HEK293 (cell line): ENCODE results near the gene IL17C.

Source experiments
- CTCF ChIA-PET: fragments of 350-600 bp; formaldehyde crosslinking; extraction: SDS; loops from one replicate; lab custom pipeline; 2021; ENCODE audit warnings: antibody characterized with exemption; lab: Yijun Ruan, JAX
- POLR2A ChIA-PET: fragments of 300-600 bp; formaldehyde crosslinking; extraction: SDS; loops from one replicate; lab custom pipeline; 2020; ENCODE audit warnings: antibody characterized with exemption, inconsistent platforms; lab: Yijun Ruan, JAX
- H3K27ac ChIP-seq: fragments of 200-500 bp; sonication (Bioruptor generic); 2 replicates; pipeline ENCODE4 v1.5.1; 2014; ENCODE audit warnings: low read depth, low read length, control low read depth, inconsistent platforms; ENCODE audit errors: extremely low read depth
- H3K36me3 ChIP-seq, 2 experiments: fragments of 200-500 bp in 1 of 2; sonication (Bioruptor generic) in 1 of 2; 1 replicate in 1 of 2; 2 replicates in 1 of 2; pipeline ENCODE4 v1.5.1; 2014 to 2017; ENCODE audit warnings: inconsistent platforms in 2 of 2, low read length in 2 of 2; ENCODE audit not compliant: control insufficient read depth in 2 of 2, insufficient read depth in 1 of 2
- H3K4me1 ChIP-seq: fragments of 200-500 bp; sonication (Bioruptor generic); 2 replicates; pipeline ENCODE4 v1.5.1; 2014; ENCODE audit warnings: mild to moderate bottlenecking, low read length, inconsistent platforms; ENCODE audit not compliant: control insufficient read depth, insufficient read depth
- H3K4me3 ChIP-seq: 2 replicates; pipeline ENCODE4 v1.5.1; 2011; ENCODE audit warnings: low read depth, mild to moderate bottlenecking, control low read depth, low read length, moderate library complexity
- H3K9me3 ChIP-seq: fragments of 200-500 bp; sonication (Bioruptor generic); 2 replicates; pipeline ENCODE4 v1.5.1; 2014; ENCODE audit warnings: low read depth, low read length, inconsistent platforms; ENCODE audit not compliant: control insufficient read depth, insufficient read depth
- ELK4 ChIP-seq: IDR thresholded peaks from 2 replicates; pipeline ENCODE4 v1.6.1; 2011; ENCODE audit warnings: mild to moderate bottlenecking, low read depth, low read length, borderline replicate concordance
- HOXD13 ChIP-seq: sonication (generic); formaldehyde crosslinking; IDR thresholded peaks from 2 replicates; pipeline ENCODE4 v1.8.0; 2022; ENCODE audit warnings: missing genetic modification reagents, borderline replicate concordance
- IKZF3 ChIP-seq: fragments of 450-650 bp; IDR thresholded peaks from 2 replicates; pipeline ENCODE4 v1.5.0; 2018; ENCODE audit warnings: missing biosample characterization, mild to moderate bottlenecking, missing genetic modification characterization, moderate library complexity
- PRDM4 ChIP-seq: fragments of 450-650 bp; formaldehyde crosslinking; IDR thresholded peaks from 2 replicates; pipeline ENCODE4 v1.5.1; 2017; ENCODE audit warnings: missing biosample characterization, missing genetic modification characterization
- ZBTB1 ChIP-seq: fragments of 450-650 bp; formaldehyde crosslinking; IDR thresholded peaks from 2 replicates; pipeline ENCODE4 v1.5.1; 2016; ENCODE audit warnings: missing biosample characterization, missing genetic modification characterization
- ZBTB10 ChIP-seq: fragments of 450-650 bp; formaldehyde crosslinking; IDR thresholded peaks from 2 replicates; pipeline ENCODE4 v1.5.1; 2016; ENCODE audit warnings: missing biosample characterization, missing genetic modification characterization
- ZNF169 ChIP-seq: fragments of 450-650 bp; formaldehyde crosslinking; IDR thresholded peaks from 2 replicates; pipeline ENCODE4 v1.5.1; 2016; ENCODE audit warnings: missing biosample characterization, missing genetic modification characterization
- ZNF214 ChIP-seq: fragments of 450-650 bp; formaldehyde crosslinking; IDR thresholded peaks from 2 replicates; pipeline ENCODE4 v1.5.1; 2017; ENCODE audit warnings: missing biosample characterization, mild to moderate bottlenecking, missing genetic modification characterization, borderline replicate concordance
- ZNF221 ChIP-seq: fragments of 450-650 bp; formaldehyde crosslinking; IDR thresholded peaks from 2 replicates; pipeline ENCODE4 v1.5.1; 2017; ENCODE audit warnings: missing biosample characterization, missing genetic modification characterization, borderline replicate concordance
- ZNF223 ChIP-seq: fragments of 450-650 bp; formaldehyde crosslinking; IDR thresholded peaks from 2 replicates; pipeline ENCODE4 v1.5.1; 2016; ENCODE audit warnings: missing biosample characterization, missing genetic modification characterization
- ZNF239 ChIP-seq: fragments of 450-650 bp; formaldehyde crosslinking; IDR thresholded peaks from 2 replicates; pipeline ENCODE4 v1.5.1; 2016; ENCODE audit warnings: missing biosample characterization, missing genetic modification characterization
- ZNF248 ChIP-seq: fragments of 450-650 bp; formaldehyde crosslinking; IDR thresholded peaks from 2 replicates; pipeline ENCODE4 v1.5.1; 2017; ENCODE audit warnings: missing biosample characterization, missing genetic modification characterization
- ZNF354C ChIP-seq: fragments of 450-650 bp; formaldehyde crosslinking; IDR thresholded peaks from 2 replicates; pipeline ENCODE4 v1.5.1; 2016; ENCODE audit warnings: missing biosample characterization, missing genetic modification characterization, low read depth, borderline replicate concordance
- ZNF398 ChIP-seq: fragments of 450-650 bp; formaldehyde crosslinking; IDR thresholded peaks from 2 replicates; pipeline ENCODE4 v1.5.1; 2017; ENCODE audit warnings: missing biosample characterization, missing genetic modification characterization
- ZNF560 ChIP-seq: fragments of 450-650 bp; formaldehyde crosslinking; IDR thresholded peaks from 2 replicates; pipeline ENCODE4 v1.5.1; 2017; ENCODE audit warnings: missing biosample characterization, missing genetic modification characterization, borderline replicate concordance
- ZNF658 ChIP-seq: fragments of 450-650 bp; formaldehyde crosslinking; IDR thresholded peaks from 2 replicates; pipeline ENCODE4; 2016; ENCODE audit warnings: missing biosample characterization, missing genetic modification characterization
- ZNF660 ChIP-seq: fragments of 450-650 bp; IDR thresholded peaks from 2 replicates; pipeline ENCODE4 v1.5.1; 2018; ENCODE audit warnings: missing biosample characterization, mild to moderate bottlenecking, missing genetic modification characterization
- ZNF692 ChIP-seq: fragments of 450-650 bp; formaldehyde crosslinking; IDR thresholded peaks from 2 replicates; pipeline ENCODE4 v1.5.1; 2016; ENCODE audit warnings: missing biosample characterization, missing genetic modification characterization
- ZSCAN5A ChIP-seq: fragments of 450-650 bp; formaldehyde crosslinking; IDR thresholded peaks from 2 replicates; pipeline ENCODE4 v1.5.1; 2016; ENCODE audit warnings: missing biosample characterization, missing genetic modification characterization

Gene IL17C

GRCh38 chr16:88684569-88685155, 46.3 kb downstream of the IL17C start:
- H3K27ac ChIP-seq, result no peak overlapping the region
- H3K9me3 ChIP-seq, result no peaks in the 10 kb centered on the region
- CTCF ChIA-PET, result interaction anchor here (0.7 to 1.4 kb wide), 4 partner anchors 17 to 313 kb away, joined by 3 to 4 read pairs (median 3); no protein-coding TSS in a partner anchor
- POLR2A ChIA-PET, result no interaction called here
- no peak for TF ChIP-seq ZNF658 (tag by site-specific recombination)
- no peak for TF ChIP-seq ZBTB10 (tag by site-specific recombination)
- TF ChIP-seq ZNF354C (tag by site-specific recombination), result no peak
- TF ChIP-seq ZNF221 (tag by site-specific recombination), result no peak
- no peak for TF ChIP-seq ZNF214 (tag by site-specific recombination)
- TF ChIP-seq IKZF3 (tag by site-specific recombination), result no peak
- TF ChIP-seq ZSCAN5A, result no peak
- H3K4me1 ChIP-seq, result peaks cover 9% of the 10 kb centered on the region; the same call in 1 of the 2 replicates
- no peaks in the 10 kb centered on the region for H3K36me3 ChIP-seq
- no peak overlapping the region for H3K4me3 ChIP-seq

GRCh38 chr16:88685156-88686061, 47.0 kb downstream of the IL17C start:
- H3K36me3 ChIP-seq, result no peaks in the 10 kb centered on the region
- peaks cover 9% of the 10 kb centered on the region; the same call in 1 of the 2 replicates for H3K4me1 ChIP-seq
- H3K4me3 ChIP-seq, result no peak overlapping the region; the same call in 1 of the 2 replicates
- ChIA-PET CTCF (interaction anchor here (0.7 to 1.4 kb wide), 5 partner anchors 13 to 312 kb away, joined by 3 to 4 read pairs (median 3); no protein-coding TSS in a partner anchor), POLR2A (no interaction called here)
- no peak overlapping the region for H3K27ac ChIP-seq
- H3K9me3 ChIP-seq, result no peaks in the 10 kb centered on the region
- TF ChIP-seq ZNF169 (tag by site-specific recombination) (no peak), ZNF660 (tag by site-specific recombination) (0 out of 2 replicates have a peak, but pooled peaks have one; percentile 26), PRDM4 (tag by site-specific recombination) (peak; percentile 84), ZNF560 (tag by site-specific recombination) (no peak), ZNF248 (tag by site-specific recombination) (no peak), ZNF223 (tag by site-specific recombination) (no peak), HOXD13 (CRISPR knock-in tag) (no peak), ZNF692 (peak; percentile 25; the same call in 1 of the 2 replicates), ZBTB1 (tag by site-specific recombination) (no peak), ZNF398 (tag by site-specific recombination) (0 out of 2 replicates have a peak, but pooled peaks have one; percentile 14), ELK4 (no peak), ZNF239 (no peak)
